Smooth muscle cell (in vitro differentiated cells): Measurements from ENCODE around the gene KCNQ5. TPM values are rescaled to one million over a fixed set of nuclear protein-coding genes. Genes with fewer than 3 reads are reported as not detected.

ENCODE experiments used
- DNase-seq: peaks from one replicate; lab custom pipeline; 2025; ENCODE audit not compliant: unreplicated experiment; lab: John Stamatoyannopoulos, UW
- H2AFZ ChIP-seq: fragments of 200-600 bp; sonication (generic); 2 replicates; pipeline ENCODE4 v1.6.0; 2016; ENCODE audit warnings: antibody characterized with exemption, low read depth, mild to moderate bottlenecking
- H3F3A ChIP-seq: fragments of 200-600 bp; sonication (generic); 2 replicates; pipeline ENCODE4 v1.6.0; 2017; ENCODE audit warnings: antibody characterized with exemption, low read depth
- H3K27ac ChIP-seq: fragments of 200-600 bp; sonication (generic); 2 replicates; pipeline ENCODE4 v1.5.1; 2016; ENCODE audit warnings: low read depth, mild to moderate bottlenecking
- H3K27me3 ChIP-seq: fragments of 200-600 bp; sonication (generic); 2 replicates; pipeline ENCODE4 v1.6.1; 2016; ENCODE audit warnings: low read depth, mild to moderate bottlenecking
- H3K36me3 ChIP-seq: fragments of 200-600 bp; sonication (generic); 2 replicates; pipeline ENCODE4 v1.5.1; 2016; ENCODE audit warnings: low read depth
- H3K4me1 ChIP-seq: fragments of 200-600 bp; sonication (generic); 2 replicates; pipeline ENCODE4 v1.5.1; 2016; ENCODE audit warnings: low read depth
- H3K4me2 ChIP-seq: fragments of 200-600 bp; sonication (generic); 2 replicates; pipeline ENCODE4 v1.6.0; 2016; ENCODE audit warnings: mild to moderate bottlenecking
- H3K4me3 ChIP-seq: fragments of 200-600 bp; sonication (generic); 2 replicates; pipeline ENCODE4 v1.5.1; 2016; ENCODE audit warnings: mild to moderate bottlenecking
- H3K79me2 ChIP-seq: fragments of 200-600 bp; sonication (generic); 2 replicates; pipeline ENCODE4 v1.6.0; 2016; ENCODE audit warnings: low read depth, mild to moderate bottlenecking
- H3K9ac ChIP-seq: fragments of 200-600 bp; sonication (generic); 2 replicates; pipeline ENCODE4 v1.6.0; 2016; ENCODE audit warnings: low read depth
- H3K9me3 ChIP-seq: fragments of 200-600 bp; sonication (generic); replicated peaks from 2 replicates; pipeline ENCODE4 v1.5.1; 2016; ENCODE audit warnings: low read depth
- H4K20me1 ChIP-seq: fragments of 200-600 bp; sonication (generic); 2 replicates; pipeline ENCODE4 v1.6.0; 2016; ENCODE audit warnings: low read depth
- WGBS: methylation state at CpG from one replicate; pipeline ENCODE4 v1.1.7; 2016; ENCODE audit warnings: low lambda C conversion rate; 5-methylcytosine and 5-hydroxymethylcytosine counted together
- polyA plus RNA-seq: library from polyadenylated mRNA; unstranded; fragments of >200 nt; fragmentation: Nextera tagmentation; extraction: Ambion mirVana; gene quantifications from 2 replicates; pipeline ENCODE4 v1.2.1, GENCODE V29; 2016
- total RNA-seq: library from RNA; depleted of rRNA; stranded (reverse); fragments of >200 nt; gene quantifications from 2 replicates; pipeline ENCODE4 v1.2.3, GENCODE V29; 2014
- TF ChIP-seq, protein P1 (sequence below): fragments of 200-600 bp; sonication (generic); IDR thresholded peaks from 2 replicates; pipeline ENCODE4 v1.5.1; 2017; ENCODE audit warnings: borderline replicate concordance, mild to moderate bottlenecking, antibody characterized with exemption; ENCODE audit not compliant: insufficient read depth, poor library complexity, severe bottlenecking

KCNQ5 gene
- total and polyA plus RNA-seq, 2 experiments from 2014 or later = 1.2 to 2.0 TPM

DNA sequence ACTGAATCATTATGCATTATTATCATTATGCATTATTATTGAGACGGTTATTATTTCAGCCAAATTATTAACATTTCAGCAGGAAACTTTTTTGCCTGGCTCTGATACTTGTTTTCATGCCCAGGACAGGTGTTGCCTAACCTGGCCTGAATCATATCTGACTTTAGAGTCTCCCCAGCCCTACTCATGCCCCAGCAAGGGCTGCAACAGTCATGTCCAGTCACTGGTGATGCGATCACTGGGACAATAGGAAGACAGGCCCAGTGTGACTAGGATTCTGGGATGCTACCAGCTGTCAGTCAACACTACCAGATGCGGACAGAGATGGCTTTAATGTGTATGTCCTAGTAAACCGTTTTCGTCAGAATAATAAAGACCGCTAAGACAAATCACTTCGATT, 318.4 kb downstream of the KCNQ5 start:
- no peaks in the 10 kb centered on the region for H3K9me3 ChIP-seq
- H3K4me3 ChIP-seq = no peak overlapping the region
- no peak overlapping the region for H3K4me2 ChIP-seq
- DNase-seq = no peak
- H2AFZ ChIP-seq = no peak overlapping the region
- 96% methylated on average over 7 of the region's 7 CpGs for WGBS
- H3K27ac ChIP-seq = no peak overlapping the region
- no peaks in the 10 kb centered on the region for H3F3A ChIP-seq
- TF ChIP-seq, protein P1, sequence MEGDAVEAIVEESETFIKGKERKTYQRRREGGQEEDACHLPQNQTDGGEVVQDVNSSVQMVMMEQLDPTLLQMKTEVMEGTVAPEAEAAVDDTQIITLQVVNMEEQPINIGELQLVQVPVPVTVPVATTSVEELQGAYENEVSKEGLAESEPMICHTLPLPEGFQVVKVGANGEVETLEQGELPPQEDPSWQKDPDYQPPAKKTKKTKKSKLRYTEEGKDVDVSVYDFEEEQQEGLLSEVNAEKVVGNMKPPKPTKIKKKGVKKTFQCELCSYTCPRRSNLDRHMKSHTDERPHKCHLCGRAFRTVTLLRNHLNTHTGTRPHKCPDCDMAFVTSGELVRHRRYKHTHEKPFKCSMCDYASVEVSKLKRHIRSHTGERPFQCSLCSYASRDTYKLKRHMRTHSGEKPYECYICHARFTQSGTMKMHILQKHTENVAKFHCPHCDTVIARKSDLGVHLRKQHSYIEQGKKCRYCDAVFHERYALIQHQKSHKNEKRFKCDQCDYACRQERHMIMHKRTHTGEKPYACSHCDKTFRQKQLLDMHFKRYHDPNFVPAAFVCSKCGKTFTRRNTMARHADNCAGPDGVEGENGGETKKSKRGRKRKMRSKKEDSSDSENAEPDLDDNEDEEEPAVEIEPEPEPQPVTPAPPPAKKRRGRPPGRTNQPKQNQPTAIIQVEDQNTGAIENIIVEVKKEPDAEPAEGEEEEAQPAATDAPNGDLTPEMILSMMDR = no peak
- H4K20me1 ChIP-seq = no peaks in the 10 kb centered on the region
- no peaks in the 10 kb centered on the region for H3K36me3 ChIP-seq
- H3K9ac ChIP-seq = no peak overlapping the region
- H3K79me2 ChIP-seq = no peaks in the 10 kb centered on the region
- no peaks in the 10 kb centered on the region for H3K4me1 ChIP-seq
- H3K27me3 ChIP-seq = no peaks in the 10 kb centered on the region

DNA sequence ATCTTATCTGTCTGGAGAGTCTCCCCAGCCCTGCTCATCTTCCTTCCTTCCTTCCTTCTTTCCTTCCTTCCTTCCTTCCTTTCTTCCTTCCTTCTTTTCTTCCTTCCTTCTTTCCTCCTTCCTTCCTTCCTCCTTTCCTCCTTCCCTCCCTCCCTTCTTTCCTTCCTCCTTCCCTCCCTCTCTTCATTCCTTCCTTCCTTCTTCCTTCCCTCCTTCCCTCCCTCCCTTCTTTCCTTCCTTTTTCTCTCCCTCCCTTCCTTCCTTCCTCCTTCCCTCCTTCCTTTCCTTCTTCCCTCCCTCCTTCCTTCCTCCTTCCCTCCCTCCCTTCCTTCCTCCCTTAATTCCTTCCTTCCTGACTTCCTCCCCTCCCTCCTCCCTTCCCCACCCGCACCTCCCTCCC, 319.4 kb downstream of the KCNQ5 start:
- Histone ChIP-seq H3K4me1 (no peaks in the 10 kb centered on the region), H3K9me3 (no peaks in the 10 kb centered on the region), H4K20me1 (no peaks in the 10 kb centered on the region), H3F3A (no peaks in the 10 kb centered on the region), H3K36me3 (no peaks in the 10 kb centered on the region), H3K4me2 (no peak overlapping the region), H3K9ac (no peak overlapping the region), H3K79me2 (no peaks in the 10 kb centered on the region), H3K4me3 (no peak overlapping the region), H3K27ac (no peak overlapping the region), H3K27me3 (no peaks in the 10 kb centered on the region), H2AFZ (no peak overlapping the region)
- TF ChIP-seq, protein P1 = no peak
- no peak for DNase-seq
- no CpG with 5 or more reads among the region's 1 CpG for WGBS

DNA sequence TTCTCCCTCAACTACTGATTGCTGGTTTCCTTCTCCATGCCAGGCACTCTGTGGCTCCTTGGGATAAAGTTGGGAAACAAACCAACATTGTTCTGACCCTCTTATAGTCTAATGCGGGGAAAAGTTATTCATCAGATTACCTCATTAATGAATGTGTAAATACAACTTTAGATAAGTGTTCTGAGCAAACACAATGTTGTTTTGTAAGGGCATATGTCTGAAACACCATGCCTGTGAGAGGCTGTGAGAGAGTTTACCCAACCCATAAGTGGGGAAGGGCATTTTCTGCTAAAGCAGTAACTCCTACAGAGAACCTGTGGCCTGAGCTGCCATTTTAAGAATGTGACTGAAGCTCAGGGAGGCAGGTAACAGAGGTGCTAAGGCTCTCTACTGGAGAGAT, 319.9 kb downstream of the KCNQ5 start:
- TF ChIP-seq, protein P1 = no peak
- Histone ChIP-seq H3K27ac (no peak overlapping the region), H3K9ac (no peak overlapping the region), H3K79me2 (no peaks in the 10 kb centered on the region), H3K9me3 (no peaks in the 10 kb centered on the region), H4K20me1 (no peaks in the 10 kb centered on the region), H3K4me2 (no peak overlapping the region), H3K4me1 (no peaks in the 10 kb centered on the region), H3K4me3 (no peak overlapping the region), H3F3A (no peaks in the 10 kb centered on the region), H2AFZ (no peak overlapping the region), H3K27me3 (no peaks in the 10 kb centered on the region), H3K36me3 (no peaks in the 10 kb centered on the region)
- WGBS = 48% methylated on average over 1 of the region's 1 CpG
- no peak for DNase-seq

DNA sequence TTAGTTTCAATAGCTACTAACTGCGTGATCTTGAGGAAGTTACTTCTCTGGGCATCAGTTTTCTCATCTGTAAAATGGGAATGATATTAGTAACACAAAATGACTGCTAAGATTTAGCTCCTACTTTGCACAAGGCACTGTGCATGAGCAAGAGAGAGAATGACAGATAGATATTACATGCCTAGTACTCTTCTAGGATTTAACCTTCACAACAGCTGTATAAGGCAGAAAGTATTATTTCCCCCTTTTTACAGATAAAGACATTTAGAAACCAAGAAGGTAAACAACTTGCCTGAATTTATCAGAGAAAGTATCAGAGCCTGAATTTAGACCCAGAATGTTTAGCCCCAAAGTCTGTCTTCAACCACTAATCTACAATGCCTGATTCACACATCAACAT, 321.8 kb downstream of the KCNQ5 start:
- Histone ChIP-seq H3F3A (no peaks in the 10 kb centered on the region), H3K4me1 (no peaks in the 10 kb centered on the region), H3K9ac (no peak overlapping the region), H3K79me2 (no peaks in the 10 kb centered on the region), H3K27me3 (no peaks in the 10 kb centered on the region), H3K4me2 (no peak overlapping the region), H3K4me3 (no peak overlapping the region), H4K20me1 (no peaks in the 10 kb centered on the region), H3K27ac (no peak overlapping the region), H3K9me3 (no peaks in the 10 kb centered on the region), H2AFZ (no peak overlapping the region), H3K36me3 (no peaks in the 10 kb centered on the region)
- 100% methylated on average over 1 of the region's 1 CpG for WGBS
- no peak for DNase-seq
- TF ChIP-seq, protein P1 = no peak
